Measurements from ENCODE around the gene LRRC52.

Gene LRRC52

GRCh38 chr1:165543532-165544438 is at the start of gene LRRC52:
TSS of gene LRRC52 (plus strand) at chr1:165544000. CDS start at chr1:165544297, 297 bp downstream.
- DNase-seq (ENCODE audit: low read depth in 2 of 2) = no peak

- DNase-seq (ENCODE audit: low read depth in 2 of 2) = no peak
Measured at GRCh38 chr1:165494949-165495857, 48.6 kb upstream of the LRRC52 start.

GRCh38 chr1:165495858-165496205 is 48.0 kb upstream of the LRRC52 start:
- no peak for DNase-seq (ENCODE audit: low read depth in 2 of 2)

- DNase-seq (ENCODE audit: low read depth in 2 of 2) = no peak
Measured at GRCh38 chr1:165496501-165496900, 47.3 kb upstream of the LRRC52 start.

- DNase-seq (ENCODE audit: low read depth in 2 of 2) = no peak
Measured at GRCh38 chr1:165497069-165498013, 46.5 kb upstream of the LRRC52 start.

GRCh38 chr1:165501330-165501969 is 42.4 kb upstream of the LRRC52 start:
- no peak for DNase-seq (ENCODE audit: low read depth in 2 of 2)

GRCh38 chr1:165501970-165502348 is 41.8 kb upstream of the LRRC52 start:
- no peak for DNase-seq (ENCODE audit: low read depth in 2 of 2)

GRCh38 chr1:165507570-165507969 is 36.2 kb upstream of the LRRC52 start:
- no peak for DNase-seq (ENCODE audit: low read depth in 2 of 2)

GRCh38 chr1:165508291-165508690 is 35.5 kb upstream of the LRRC52 start:
- no peak for DNase-seq (ENCODE audit: low read depth in 2 of 2)

- DNase-seq (ENCODE audit: low read depth in 2 of 2) = no peak
Measured at GRCh38 chr1:165512816-165513215, 31.0 kb upstream of the LRRC52 start.

- no peak for DNase-seq (ENCODE audit: low read depth in 2 of 2)
Measured at GRCh38 chr1:165516469-165516868, 27.3 kb upstream of the LRRC52 start.

GRCh38 chr1:165520646-165521045 is 23.2 kb upstream of the LRRC52 start:
- no peak for DNase-seq (ENCODE audit: low read depth in 2 of 2)

- DNase-seq (ENCODE audit: low read depth in 2 of 2) = no peak
Measured at GRCh38 chr1:165524639-165525285, 19.0 kb upstream of the LRRC52 start.

GRCh38 chr1:165525708-165526107 is 18.1 kb upstream of the LRRC52 start:
- DNase-seq (ENCODE audit: low read depth in 2 of 2) = no peak

- no peak for DNase-seq (ENCODE audit: low read depth in 2 of 2)
Measured at GRCh38 chr1:165527251-165528007, 16.4 kb upstream of the LRRC52 start.

GRCh38 chr1:165531021-165531420 is 12.8 kb upstream of the LRRC52 start:
- DNase-seq (ENCODE audit: low read depth in 2 of 2) = no peak

GRCh38 chr1:165532053-165532452 is 11.7 kb upstream of the LRRC52 start:
- no peak for DNase-seq (ENCODE audit: low read depth in 2 of 2)

GRCh38 chr1:165533254-165533653 is 10.5 kb upstream of the LRRC52 start:
- no peak for DNase-seq (ENCODE audit: low read depth in 2 of 2)

GRCh38 chr1:165536016-165536415 is 7.8 kb upstream of the LRRC52 start:
- no peak for DNase-seq (ENCODE audit: low read depth in 2 of 2)

All from stimulated activated CD8-positive, alpha-beta memory T cell treated with anti-CD3 and anti-CD28 coated beads, Interleukin-7, amount 100 ng/mL, for 4 hours (primary cell).